Right cardiac atrium (tissue), 5 donors: ENCODE measurements around the gene LBHD2. TPM values are rescaled to one million over a fixed set of nuclear protein-coding genes. Genes with fewer than 3 reads are reported as not detected.

Experiments
- ATAC-seq, 2 donors: fragments of 200-7000 bp; cut with Tn5 transposase; one replicate each; pipeline versions ENCODE4 v1.8.0 to v1.9.1; 2020; ENCODE audit warnings: moderate library complexity in 2 of 2, mild to moderate bottlenecking in 1 of 2
- DNase-seq, 3 donors: peaks; one replicate each; pipeline ENCODE4 v3.0.0-alpha.2; 2020
- H3K27ac ChIP-seq: one replicate; pipeline ENCODE4 v1.5.1; 2013; ENCODE audit warnings: mild to moderate bottlenecking, low read length, control low read depth, moderate library complexity
- H3K27me3 ChIP-seq: one replicate; pipeline ENCODE4 v1.6.1; 2013; ENCODE audit not compliant: control insufficient read depth, insufficient read depth
- H3K4me1 ChIP-seq: one replicate; pipeline ENCODE4 v1.6.1; 2013; ENCODE audit warnings: low read length; ENCODE audit not compliant: control insufficient read depth, insufficient read depth
- H3K4me3 ChIP-seq: one replicate; pipeline ENCODE4 v1.5.1; 2013; ENCODE audit warnings: low read length, control low read depth
- H3K9me3 ChIP-seq: one replicate; pipeline ENCODE4 v1.6.1; 2013; ENCODE audit warnings: low read length; ENCODE audit not compliant: control insufficient read depth
- WGBS: extraction: QIAGEN DNeasy Blood & Tissue Kit; methylation state at CpG from one replicate; pipeline ENCODE4 v1.1.7; 2013; 5-methylcytosine and 5-hydroxymethylcytosine counted together
- intact Hi-C, 4 donors: fragments of 100-400 bp; cut with DNase I; formaldehyde crosslinking; loops; one replicate each; pipeline versions ENCODE4 v1.11.0 to v1.14.0; 2022 to 2023
- polyA plus RNA-seq: library from polyadenylated mRNA; stranded (reverse); fragments of 200-250 nt; gene quantifications from one replicate; pipeline ENCODE4 v1.2.3, GENCODE V29; 2013
- total RNA-seq, 4 donors: library from RNA; stranded (reverse); fragmentation: NEBNext Ultra II Directional; extraction: Animal tissue kit (Norgen Biotek cat#: 25700); gene quantifications; one replicate each; pipeline ENCODE4 v1.2.1, GENCODE V29; 2021
- donor health status: healthy with polysubstance abuse.
- donor health status: DM: no; HTN: yes; CAD: no.
- donor health status: DM: no; HTN: no; CAD: no.
- donor health status: DM: no; HTN: yes; CAD: no; lungs with severe emphysema.
- donor health status: DM: yes; HTN: yes; CAD: no.

Gene LBHD2
- total and polyA plus RNA-seq, 5 donors, result not detected

- peak in 2 of 3 donors; percentile 36 to 43 for DNase-seq
- 94% methylated on average over 11 of the region's 11 CpGs for WGBS
- H3K9me3 ChIP-seq, result no peaks in the 10 kb centered on the region
- no peak overlapping the region for H3K4me3 ChIP-seq
- no peak overlapping the region for H3K27ac ChIP-seq
- intact Hi-C loops, result loop anchor here in 2 of 4 donors (10.0 kb wide), 2 partner anchors 83 to 193 kb away; no protein-coding TSS in a partner anchor
- H3K4me1 ChIP-seq, result no peaks in the 10 kb centered on the region
- no peaks in the 10 kb centered on the region for H3K27me3 ChIP-seq
- no peak for ATAC-seq
Measured at GRCh38 chr14:103101257-103101962, 17.4 kb downstream of the LBHD2 start.

DNA sequence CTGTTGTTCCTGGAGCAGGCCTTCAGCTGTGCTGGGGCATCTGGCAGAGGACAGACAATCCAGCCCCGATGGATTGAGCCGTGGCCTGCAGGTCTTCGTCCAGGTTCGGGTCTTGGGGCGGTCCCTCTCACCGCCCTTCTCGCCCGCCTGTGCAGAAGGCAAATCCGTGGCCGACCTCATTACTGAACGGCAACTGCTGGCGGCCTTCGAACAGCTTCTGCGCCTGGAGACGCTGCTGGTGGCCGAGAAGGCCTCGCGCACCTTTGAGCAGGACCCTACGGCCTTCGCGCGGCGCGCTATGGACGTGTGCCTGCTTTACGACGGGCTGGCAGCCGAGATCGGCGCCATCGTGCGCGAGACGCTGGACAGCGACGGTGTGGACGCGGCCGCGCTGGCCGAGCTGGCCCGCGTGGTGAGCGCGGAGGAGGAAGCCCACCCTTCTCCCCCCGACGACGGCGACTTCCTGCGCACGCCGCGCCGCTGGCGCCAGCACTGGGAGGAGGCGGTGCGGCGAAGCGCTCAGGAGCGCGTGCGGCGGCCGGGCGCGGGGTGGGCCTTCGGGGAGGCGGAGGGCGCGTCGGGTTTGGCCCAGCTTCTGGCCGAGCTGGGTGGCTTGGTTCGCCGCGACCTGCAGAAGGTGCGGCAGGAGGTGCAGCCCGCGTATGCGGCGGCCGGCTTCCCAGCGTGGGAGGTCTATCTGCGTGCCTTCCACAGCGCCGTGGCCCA, 18.1 kb downstream of the LBHD2 start:
- 23% methylated on average over 85 of the region's 85 CpGs for WGBS
- intact Hi-C loops, result loop anchor here in 2 of 4 donors (10.0 kb wide), 2 partner anchors 83 to 193 kb away; no protein-coding TSS in a partner anchor
- Histone ChIP-seq H3K27ac (no peak overlapping the region), H3K4me1 (no peaks in the 10 kb centered on the region), H3K4me3 (no peak overlapping the region), H3K9me3 (no peaks in the 10 kb centered on the region), H3K27me3 (no peaks in the 10 kb centered on the region)
- DNase-seq (peak in 2 of 3 donors; percentile 64 to 67), ATAC-seq (no peak)

DNA sequence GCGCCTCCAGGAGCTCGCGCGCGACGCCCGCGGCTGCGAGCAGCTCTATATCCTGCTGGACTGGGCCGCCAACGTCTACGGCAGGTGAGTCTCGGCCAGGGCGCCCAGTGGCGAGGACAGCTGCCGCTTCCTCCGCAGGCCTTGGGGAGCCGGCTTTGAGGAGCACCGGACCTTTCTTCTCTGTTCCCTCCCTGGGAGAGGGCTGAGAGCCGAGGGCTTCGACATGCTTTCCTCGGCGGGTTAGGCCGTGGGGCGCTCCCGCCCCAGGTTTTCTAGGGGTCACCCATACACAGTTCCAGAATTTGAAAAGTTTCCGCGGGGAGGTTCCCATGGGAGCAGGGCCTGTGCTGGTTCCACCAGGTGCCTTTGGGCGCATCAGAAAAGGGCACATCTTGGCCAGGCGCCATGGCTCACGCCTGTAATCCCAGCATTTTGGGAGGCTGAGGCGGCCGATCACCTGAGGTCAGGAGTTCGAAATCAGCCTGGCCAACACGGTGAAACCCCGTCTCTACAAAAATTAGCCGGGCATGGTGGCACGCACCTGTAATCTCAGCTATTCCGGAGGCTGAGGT, 18.8 kb downstream of the LBHD2 start:
- H3K9me3 ChIP-seq, result no peaks in the 10 kb centered on the region
- DNase-seq (peak in 2 of 3 donors; percentile 63 to 64), ATAC-seq (no peak)
- intact Hi-C loops, result loop anchor here in 2 of 4 donors (10.0 kb wide), 2 partner anchors 82 to 192 kb away; no protein-coding TSS in a partner anchor
- 40% methylated on average over 39 of the region's 39 CpGs for whole genome bisulfite sequencing
- H3K4me1 ChIP-seq, result no peaks in the 10 kb centered on the region
- H3K27me3 ChIP-seq, result no peaks in the 10 kb centered on the region
- no peak overlapping the region for H3K4me3 ChIP-seq
- H3K27ac ChIP-seq, result no peak overlapping the region

DNA sequence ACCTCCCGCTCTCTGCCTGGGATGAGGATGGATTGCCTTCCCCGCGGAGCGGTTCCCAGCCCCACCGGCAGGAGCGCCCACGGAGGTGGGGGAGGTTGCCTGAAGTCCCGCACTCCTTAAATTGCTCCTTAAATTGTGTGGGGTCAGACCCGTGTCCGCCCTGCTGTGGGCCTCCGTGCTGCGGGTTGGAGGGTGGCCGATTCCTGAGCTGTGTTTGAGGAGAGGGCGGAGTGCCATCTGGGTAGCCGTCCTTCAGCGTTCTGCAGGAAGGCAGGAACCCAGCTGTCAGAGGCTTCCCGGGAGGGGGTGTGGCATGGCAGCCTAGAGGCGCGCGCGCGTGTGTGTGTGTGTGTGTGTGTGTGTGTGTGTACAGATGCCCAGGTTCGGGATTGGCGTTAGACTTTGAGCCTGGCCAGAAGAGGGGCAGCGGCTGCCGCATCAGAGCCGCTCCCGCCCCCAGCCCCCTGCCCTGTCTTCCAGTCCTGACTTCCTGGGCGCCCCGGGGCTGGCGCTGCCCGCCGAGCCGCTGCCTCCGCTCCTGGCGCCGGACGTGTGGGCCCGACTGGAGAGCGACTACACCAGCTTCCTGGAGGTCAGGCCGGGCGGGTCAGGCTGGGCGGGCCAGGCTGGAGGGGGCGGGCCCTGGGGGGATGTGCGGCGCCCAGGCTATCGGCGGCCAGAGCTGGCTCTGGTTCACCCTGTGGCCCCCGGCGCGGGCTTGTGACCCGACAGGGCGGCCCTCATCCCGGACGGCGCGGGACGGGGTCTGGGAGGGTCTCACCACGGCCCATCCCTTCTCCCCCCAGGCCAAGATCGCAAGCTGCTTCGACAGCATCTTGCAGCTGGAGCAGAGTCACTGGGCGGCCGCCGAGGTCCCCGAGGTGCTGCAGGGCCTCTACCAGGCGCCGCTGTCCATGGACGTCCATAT, 19.7 kb downstream of the LBHD2 start:
- ATAC-seq (peak; percentile 45 to 72), DNase-seq (peak; percentile 71 to 88 (median 83))
- Histone ChIP-seq H3K4me3 (no peak overlapping the region), H3K9me3 (no peaks in the 10 kb centered on the region), H3K27me3 (no peaks in the 10 kb centered on the region), H3K27ac (no peak overlapping the region), H3K4me1 (no peaks in the 10 kb centered on the region)
- WGBS, result 9% methylated on average over 68 of the region's 68 CpGs
- intact Hi-C loops, result loop anchor here in 3 of 4 donors (2.0 to 10.0 kb wide), 3 partner anchors 81 to 191 kb away; no protein-coding TSS in a partner anchor

GRCh38 chr14:103104389-103104653, 20.3 kb downstream of the LBHD2 start:
- intact Hi-C loops, result loop anchor here in 3 of 4 donors (2.0 to 10.0 kb wide), 3 partner anchors 80 to 190 kb away; no protein-coding TSS in a partner anchor
- no peak for ATAC-seq
- H3K4me3 ChIP-seq, result no peak overlapping the region
- no peaks in the 10 kb centered on the region for H3K27me3 ChIP-seq
- no peak for DNase-seq
- no peak overlapping the region for H3K27ac ChIP-seq
- H3K9me3 ChIP-seq, result no peaks in the 10 kb centered on the region
- WGBS, result 7% methylated on average over 20 of the region's 20 CpGs
- no peaks in the 10 kb centered on the region for H3K4me1 ChIP-seq

- Histone ChIP-seq H3K4me1 (no peaks in the 10 kb centered on the region), H3K27ac (no peak overlapping the region), H3K9me3 (no peaks in the 10 kb centered on the region), H3K27me3 (no peaks in the 10 kb centered on the region), H3K4me3 (no peak overlapping the region)
- peak; percentile 74 to 81 for ATAC-seq
- WGBS, result 5% methylated on average over 59 of the region's 59 CpGs
- DNase-seq, result peak; percentile 66 to 89 (median 88)
- intact Hi-C loops, result loop anchor here (2.0 to 10.0 kb wide), 5 partner anchors 80 to 190 kb away; no protein-coding TSS in a partner anchor
Measured at GRCh38 chr14:103104654-103105452, 20.8 kb downstream of the LBHD2 start.

GRCh38 chr14:103105580-103106150, 21.7 kb downstream of the LBHD2 start:
- H3K4me3 ChIP-seq, result no peak overlapping the region
- ATAC-seq, result no peak
- H3K9me3 ChIP-seq, result no peaks in the 10 kb centered on the region
- no peaks in the 10 kb centered on the region for H3K27me3 ChIP-seq
- no peaks in the 10 kb centered on the region for H3K4me1 ChIP-seq
- no peak overlapping the region for H3K27ac ChIP-seq
- intact Hi-C loops, result loop anchor here (2.0 to 10.0 kb wide), 5 partner anchors 79 to 189 kb away; no protein-coding TSS in a partner anchor
- 75% methylated on average over 9 of the region's 9 CpGs for WGBS
- DNase-seq, result peak in 2 of 3 donors; percentile 44 to 46

DNA sequence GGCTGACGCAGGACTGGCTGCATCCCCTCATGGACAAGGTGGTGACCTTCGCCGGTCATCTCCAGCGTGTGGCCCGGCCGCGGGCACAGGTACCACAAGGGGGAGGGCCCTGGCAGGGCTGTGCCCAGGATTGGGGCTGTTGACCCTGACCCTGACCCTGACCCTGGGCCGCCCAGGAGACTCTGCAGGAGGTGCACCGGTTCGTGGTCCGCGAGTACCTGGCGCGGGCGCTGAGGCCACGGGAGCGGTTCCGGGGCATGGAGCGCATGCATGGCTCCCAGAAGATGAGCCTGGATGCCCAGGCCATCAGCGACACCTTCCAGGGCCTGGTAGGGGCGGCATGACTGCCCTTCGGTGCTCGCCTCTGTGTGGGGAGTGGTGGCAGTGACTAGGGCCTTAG, 23.4 kb downstream of the LBHD2 start:
- DNase-seq, result no peak
- ATAC-seq, result no peak
- no peak overlapping the region for H3K4me3 ChIP-seq
- H3K4me1 ChIP-seq, result no peaks in the 10 kb centered on the region
- no peaks in the 10 kb centered on the region for H3K27me3 ChIP-seq
- no peak overlapping the region for H3K27ac ChIP-seq
- no peaks in the 10 kb centered on the region for H3K9me3 ChIP-seq
- WGBS, result 95% methylated on average over 23 of the region's 23 CpGs
- intact Hi-C loops, result loop anchor here in 3 of 4 donors (5.0 to 10.0 kb wide), 4 partner anchors 77 to 187 kb away; no protein-coding TSS in a partner anchor

DNA sequence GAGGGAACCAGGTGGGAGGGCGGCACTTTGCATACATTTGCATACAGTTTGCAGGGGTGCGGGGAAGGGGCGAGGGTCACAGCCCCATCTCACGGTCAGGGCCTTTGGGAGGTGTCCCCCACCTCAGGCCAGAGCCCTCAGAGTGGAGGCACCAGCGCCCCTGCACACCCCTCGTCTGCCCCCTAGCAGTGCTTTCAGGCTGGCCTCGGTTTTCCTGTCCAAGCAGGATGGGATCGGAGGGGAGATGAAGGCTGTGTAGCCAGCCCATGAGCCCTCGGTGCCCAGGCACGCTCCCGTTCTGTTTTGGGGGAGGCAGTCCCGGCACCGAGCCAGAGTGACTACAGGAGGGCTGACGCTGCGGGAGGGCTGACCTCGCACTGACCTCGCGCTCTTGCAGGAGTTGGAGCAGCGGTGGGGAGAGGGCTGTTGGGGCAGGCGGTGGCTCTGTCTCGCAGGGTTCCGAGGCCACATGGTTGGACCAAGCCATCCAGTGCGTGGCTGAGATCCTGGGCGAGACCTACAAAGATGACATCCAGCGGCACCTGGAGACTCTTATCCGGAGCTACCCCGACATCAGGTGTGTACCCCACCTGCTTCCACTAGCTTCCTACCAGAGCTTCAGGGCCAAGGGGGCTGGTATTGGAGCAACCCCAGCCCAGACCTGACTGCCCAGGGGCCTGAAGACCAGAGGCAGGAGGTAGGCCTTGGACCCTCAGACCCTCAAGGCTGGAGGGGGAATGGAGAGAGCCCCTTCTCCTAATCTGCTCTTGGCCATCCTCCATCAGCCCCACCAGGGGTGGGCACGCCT, 24.1 kb downstream of the LBHD2 start:
- intact Hi-C loops, result loop anchor here in 3 of 4 donors (5.0 to 10.0 kb wide), 4 partner anchors 77 to 187 kb away; no protein-coding TSS in a partner anchor
- no peak for ATAC-seq
- DNase-seq, result no peak
- Histone ChIP-seq H3K4me3 (no peak overlapping the region), H3K27me3 (no peaks in the 10 kb centered on the region), H3K9me3 (no peaks in the 10 kb centered on the region), H3K27ac (no peak overlapping the region), H3K4me1 (no peaks in the 10 kb centered on the region)
- 88% methylated on average over 28 of the region's 28 CpGs for whole genome bisulfite sequencing
